Gastrocnemius medialis (tissue), 4 donors: ENCODE results near the gene CCN5. TPM values are rescaled to one million over a fixed set of nuclear protein-coding genes. Genes with fewer than 3 reads are reported as not detected.

Experiments
- ATAC-seq, 2 donors: fragments of 150-250 bp; one replicate each; pipeline ENCODE4 v1.9.1; 2016
- DNase-seq, 2 donors: peaks; one replicate each; pipeline ENCODE4 v3.0.0-alpha.2; 2019
- H3K27ac ChIP-seq, 4 donors: fragments of 200-600 bp; sonication (generic); 1 replicate in 1 of 4; 2 replicates in 3 of 4; pipeline ENCODE4 v1.5.1; 2016 to 2018; ENCODE audit warnings: mild to moderate bottlenecking in 2 of 4, moderate library complexity in 1 of 4
- H3K27me3 ChIP-seq, 3 donors: fragments of 200-600 bp; sonication (generic) in 2 of 3; 1 replicate in 1 of 3; 2 replicates in 2 of 3; pipeline versions ENCODE4 v1.5.1 to v1.6.0; 2016 to 2019; ENCODE audit warnings: mild to moderate bottlenecking in 1 of 3, moderate library complexity in 1 of 3
- H3K36me3 ChIP-seq, 2 donors: fragments of 200-600 bp; sonication (generic) in 1 of 2; one replicate each; pipeline ENCODE4 v1.5.1; 2017 to 2018
- H3K4me1 ChIP-seq, 2 donors: fragments of 200-600 bp; sonication (generic) in 1 of 2; one replicate each; pipeline ENCODE4 v1.5.1; 2016 to 2017; ENCODE audit warnings: mild to moderate bottlenecking in 2 of 2
- H3K4me3 ChIP-seq, 4 donors: fragments of 200-600 bp; sonication (generic) in 3 of 4; 1 replicate in 1 of 4; 2 replicates in 3 of 4; pipeline ENCODE4 v1.5.1; 2016 to 2019; ENCODE audit warnings: mild to moderate bottlenecking in 2 of 4
- H3K9me3 ChIP-seq, 3 donors: fragments of 200-600 bp; sonication (generic) in 2 of 3; 1 replicate in 1 of 3; 2 replicates in 2 of 3; pipeline ENCODE4 v1.5.1; 2016 to 2019
- POLR2A ChIP-seq, 2 donors: fragments of 450-650 bp; IDR thresholded peaks; one replicate each; pipeline ENCODE4 v1.6.1; 2017; ENCODE audit warnings: antibody characterized with exemption in 2 of 2, mild to moderate bottlenecking in 2 of 2, moderate library complexity in 2 of 2
- in situ Hi-C, 4 donors: fragments of 200-750 bp; cut with MboI; loops; one replicate each; pipeline versions ENCODE4 v1.15.0 to v1.8.0; 2017; ENCODE audit warnings: low sequenced_read_pairs in 4 of 4
- intact Hi-C: fragments of 100-400 bp; cut with DNase I; formaldehyde crosslinking; loops from one replicate; pipeline ENCODE4 v1.15.1; 2023; ENCODE audit warnings: low total_unique reads
- total RNA-seq, 4 donors: library from RNA; depleted of rRNA; stranded (reverse); fragments of >200 nt; gene quantifications; one replicate each; pipeline versions ENCODE4 v1.1.0 to v1.2.3, GENCODE V29; 2016
- TF ChIP-seq, protein P1 (sequence below), 5 experiments: fragments of 450-650 bp in 3 of 5; fragments of 200-600 bp in 2 of 5; sonication (generic) in 2 of 5; IDR thresholded peaks in 4 of 5; conservative IDR thresholded peaks in 1 of 5; 1 replicate in 4 of 5; 2 replicates in 1 of 5; pipeline ENCODE4 v1.5.1; 2016 to 2019; ENCODE audit warnings: antibody characterized with exemption in 5 of 5, mild to moderate bottlenecking in 3 of 5, moderate library complexity in 3 of 5

Gene CCN5
- total RNA-seq, 4 donors from 2014 or later: 16.4 to 65.3 (median 45.7) TPM

DNA sequence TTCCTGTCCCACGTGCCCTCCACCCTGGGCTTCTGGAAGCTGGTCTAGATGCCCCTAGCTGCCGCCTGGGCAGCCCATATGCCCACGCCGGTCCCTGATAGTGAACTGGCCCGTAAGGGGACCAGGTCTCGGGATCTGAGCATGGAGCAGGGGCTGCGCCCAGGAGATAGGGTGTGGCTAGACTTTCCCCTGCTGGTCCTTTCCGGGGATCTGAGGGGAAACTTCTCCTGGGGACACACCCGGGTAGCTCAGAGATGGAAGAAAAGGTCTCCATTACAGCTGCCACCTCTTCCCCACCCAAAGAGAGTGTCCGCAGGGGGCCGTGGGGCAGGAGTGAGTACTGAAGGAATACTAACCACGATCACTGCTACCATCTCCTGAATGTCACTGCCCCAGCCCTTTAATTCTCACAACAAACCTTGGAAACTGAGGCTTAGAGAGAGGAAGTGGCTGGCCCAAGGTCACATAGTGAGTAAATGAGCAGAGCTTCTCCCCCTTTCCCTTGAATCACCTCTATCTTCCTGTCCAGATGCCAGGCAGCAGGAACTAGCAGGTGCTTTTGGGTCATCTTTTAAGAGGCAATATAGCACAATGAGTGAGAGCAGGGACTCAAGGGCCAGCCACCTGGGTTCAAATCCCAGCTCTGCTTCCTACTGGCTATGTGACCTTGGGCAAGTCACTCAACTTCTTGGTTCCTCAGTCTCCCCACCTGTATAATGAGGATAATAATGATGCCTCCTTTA lies 11.8 kb upstream of the CCN5 start:
- no peak for DNase-seq
- no peaks in the 10 kb centered on the region for H3K36me3 ChIP-seq
- H3K27ac ChIP-seq: peak overlapping the region; percentile 71 to 84 (median 76)
- no peak overlapping the region for H3K4me3 ChIP-seq
- ATAC-seq: peak; percentile 27 to 35
- no peaks in the 10 kb centered on the region for H3K27me3 ChIP-seq
- intact Hi-C loops (no loop called here), in situ Hi-C loops (no loop called here)
- no peak for TF ChIP-seq POLR2A (IDR thresholded peaks at IDR 0.05)
- TF ChIP-seq, protein P1, sequence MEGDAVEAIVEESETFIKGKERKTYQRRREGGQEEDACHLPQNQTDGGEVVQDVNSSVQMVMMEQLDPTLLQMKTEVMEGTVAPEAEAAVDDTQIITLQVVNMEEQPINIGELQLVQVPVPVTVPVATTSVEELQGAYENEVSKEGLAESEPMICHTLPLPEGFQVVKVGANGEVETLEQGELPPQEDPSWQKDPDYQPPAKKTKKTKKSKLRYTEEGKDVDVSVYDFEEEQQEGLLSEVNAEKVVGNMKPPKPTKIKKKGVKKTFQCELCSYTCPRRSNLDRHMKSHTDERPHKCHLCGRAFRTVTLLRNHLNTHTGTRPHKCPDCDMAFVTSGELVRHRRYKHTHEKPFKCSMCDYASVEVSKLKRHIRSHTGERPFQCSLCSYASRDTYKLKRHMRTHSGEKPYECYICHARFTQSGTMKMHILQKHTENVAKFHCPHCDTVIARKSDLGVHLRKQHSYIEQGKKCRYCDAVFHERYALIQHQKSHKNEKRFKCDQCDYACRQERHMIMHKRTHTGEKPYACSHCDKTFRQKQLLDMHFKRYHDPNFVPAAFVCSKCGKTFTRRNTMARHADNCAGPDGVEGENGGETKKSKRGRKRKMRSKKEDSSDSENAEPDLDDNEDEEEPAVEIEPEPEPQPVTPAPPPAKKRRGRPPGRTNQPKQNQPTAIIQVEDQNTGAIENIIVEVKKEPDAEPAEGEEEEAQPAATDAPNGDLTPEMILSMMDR (IDR thresholded peaks at IDR 0.05 in 4 of 5, conservative IDR thresholded peaks at IDR 0.05 in 1 of 5): no peak
- H3K4me1 ChIP-seq: peaks cover 40 to 46% of the 10 kb centered on the region in 2 donors
- no peaks in the 10 kb centered on the region for H3K9me3 ChIP-seq

DNA sequence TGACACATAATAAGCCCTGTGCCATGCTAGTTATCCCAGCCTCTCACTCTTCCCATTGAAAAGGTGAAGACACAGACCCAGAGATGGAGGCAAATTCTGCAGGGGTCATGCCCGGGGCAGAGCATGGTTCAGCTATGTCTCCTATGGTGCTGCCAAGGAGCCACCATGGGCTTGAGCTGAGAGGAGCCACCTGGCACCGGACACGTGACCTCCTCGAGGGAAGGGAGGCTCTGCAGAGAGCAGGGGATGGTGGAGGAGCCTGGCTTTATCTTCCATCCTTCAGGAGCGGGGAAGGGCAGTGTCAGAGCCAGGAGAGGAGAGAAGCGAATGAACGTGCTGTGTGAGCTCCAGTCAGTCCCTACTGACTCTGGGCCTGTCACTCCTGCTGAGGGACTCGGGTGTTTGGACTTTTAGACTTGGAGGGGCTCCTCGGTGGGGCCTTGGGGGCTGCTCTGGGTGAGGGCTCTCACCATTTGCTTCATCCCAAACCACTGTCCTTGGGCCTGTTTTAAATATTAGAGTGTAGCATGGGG lies 11.1 kb upstream of the CCN5 start:
- peak overlapping the region; percentile 71 to 84 (median 76) for H3K27ac ChIP-seq
- in situ Hi-C loops (no loop called here), intact Hi-C loops (no loop called here)
- no peaks in the 10 kb centered on the region for H3K9me3 ChIP-seq
- TF ChIP-seq, protein P1 (IDR thresholded peaks at IDR 0.05 in 4 of 5, conservative IDR thresholded peaks at IDR 0.05 in 1 of 5): no peak
- no peak for TF ChIP-seq POLR2A (IDR thresholded peaks at IDR 0.05)
- DNase-seq: no peak
- ATAC-seq: no peak
- peaks cover 40 to 46% of the 10 kb centered on the region in 2 donors for H3K4me1 ChIP-seq
- no peaks in the 10 kb centered on the region for H3K27me3 ChIP-seq
- no peak overlapping the region for H3K4me3 ChIP-seq
- no peaks in the 10 kb centered on the region for H3K36me3 ChIP-seq

DNA sequence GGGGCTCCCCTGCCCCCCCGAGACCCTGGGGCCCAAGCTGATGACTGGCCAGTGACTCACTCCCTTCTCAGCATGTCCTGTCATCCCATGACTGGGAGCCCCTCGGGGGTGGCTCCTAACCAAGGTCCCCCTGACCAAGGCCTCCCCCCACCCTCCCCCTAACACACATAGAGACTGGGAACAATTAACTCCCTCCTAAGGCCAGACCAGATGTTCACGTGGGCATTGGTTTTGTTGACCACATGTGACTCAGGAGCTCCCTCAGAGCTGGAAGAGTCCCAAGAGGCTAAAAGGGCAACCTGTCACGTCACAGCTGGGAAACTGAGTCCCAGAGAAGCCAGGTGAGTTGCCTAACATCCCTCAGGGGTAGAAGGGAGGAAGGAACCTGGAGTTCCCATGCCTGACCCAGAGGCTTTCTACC lies 10.6 kb upstream of the CCN5 start:
- Histone ChIP-seq H3K4me3 (no peak overlapping the region), H3K4me1 (peaks cover 40 to 46% of the 10 kb centered on the region in 2 donors), H3K9me3 (no peaks in the 10 kb centered on the region), H3K27me3 (no peaks in the 10 kb centered on the region), H3K27ac (peak overlapping the region; percentile 71 to 84 (median 76)), H3K36me3 (no peaks in the 10 kb centered on the region)
- ATAC-seq (no peak), DNase-seq (no peak)
- in situ Hi-C loops: no loop called here
- intact Hi-C loops: no loop called here
- no peak for TF ChIP-seq POLR2A (IDR thresholded peaks at IDR 0.05)
- TF ChIP-seq, protein P1 (IDR thresholded peaks at IDR 0.05 in 4 of 5, conservative IDR thresholded peaks at IDR 0.05 in 1 of 5): no peak

DNA sequence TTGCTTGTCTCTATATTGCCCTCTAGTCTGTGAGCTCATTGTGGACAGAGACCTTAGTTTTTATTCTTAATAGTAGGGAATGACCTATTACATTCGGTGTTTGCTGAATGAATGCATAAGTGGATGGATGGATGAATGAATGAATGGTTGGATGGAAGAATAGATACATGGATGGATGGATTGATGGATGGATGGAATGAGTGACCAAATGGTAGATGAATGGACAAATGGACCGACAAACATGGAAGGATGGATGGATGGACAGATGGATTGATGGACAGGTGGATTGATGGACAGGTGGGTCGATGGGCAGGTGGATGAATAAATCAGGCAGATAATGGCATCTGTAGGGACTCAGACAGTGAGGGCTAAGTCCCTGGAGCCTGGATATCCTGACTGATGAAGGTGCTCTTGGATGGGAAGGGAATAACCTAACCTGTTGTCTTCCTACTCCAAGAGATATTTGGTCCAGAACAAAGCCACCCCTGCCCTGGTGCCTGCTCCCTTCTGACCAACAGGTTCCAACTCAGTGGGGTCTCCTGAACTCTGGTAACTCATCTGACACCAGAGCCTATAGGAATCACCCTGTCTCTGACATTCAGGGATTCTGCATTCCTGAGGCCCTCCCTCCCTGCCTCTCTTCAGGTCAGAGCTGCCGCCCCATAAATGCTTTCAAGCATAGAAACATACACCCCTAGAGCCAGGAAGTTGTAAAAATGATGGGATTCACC lies 9.6 kb upstream of the CCN5 start:
- ATAC-seq: no peak
- TF ChIP-seq POLR2A (IDR thresholded peaks at IDR 0.05): no peak
- TF ChIP-seq, protein P1 (IDR thresholded peaks at IDR 0.05 in 4 of 5, conservative IDR thresholded peaks at IDR 0.05 in 1 of 5): no peak

More for the DNA sequence above, 9.6 kb upstream of the CCN5 start:
- no peak for DNase-seq
- H3K4me3 ChIP-seq: no peak overlapping the region
- intact Hi-C loops: no loop called here
- peak overlapping the region; percentile 60 to 84 (median 76) for H3K27ac ChIP-seq
- in situ Hi-C loops: no loop called here
- H3K27me3 ChIP-seq: no peaks in the 10 kb centered on the region
- no peaks in the 10 kb centered on the region for H3K9me3 ChIP-seq
- no peaks in the 10 kb centered on the region for H3K36me3 ChIP-seq
- peaks cover 40 to 46% of the 10 kb centered on the region in 2 donors for H3K4me1 ChIP-seq
